ENCODE results near the gene GPR26.

The GPR26 gene

DNA sequence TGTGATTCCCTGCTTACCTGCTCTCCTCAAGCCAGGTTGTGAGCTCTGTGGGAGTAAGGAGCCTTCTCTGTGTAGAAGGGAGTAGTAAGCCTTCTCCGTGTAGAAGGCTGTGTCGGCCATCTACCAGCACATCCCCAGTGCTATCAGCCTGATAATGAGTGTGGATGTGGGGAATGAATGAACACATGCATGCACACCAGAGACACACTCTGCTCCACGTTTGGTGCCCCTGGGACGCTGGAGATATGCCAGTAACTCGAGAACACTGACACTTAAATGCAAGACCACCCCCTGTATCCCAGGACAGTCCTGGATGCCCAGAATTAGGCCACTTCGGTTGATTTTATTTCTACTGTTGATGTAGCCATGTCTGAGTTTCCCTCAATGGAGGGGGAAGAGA lies 21.1 kb upstream of the GPR26 start:
- TF ChIP-seq, protein P1, sequence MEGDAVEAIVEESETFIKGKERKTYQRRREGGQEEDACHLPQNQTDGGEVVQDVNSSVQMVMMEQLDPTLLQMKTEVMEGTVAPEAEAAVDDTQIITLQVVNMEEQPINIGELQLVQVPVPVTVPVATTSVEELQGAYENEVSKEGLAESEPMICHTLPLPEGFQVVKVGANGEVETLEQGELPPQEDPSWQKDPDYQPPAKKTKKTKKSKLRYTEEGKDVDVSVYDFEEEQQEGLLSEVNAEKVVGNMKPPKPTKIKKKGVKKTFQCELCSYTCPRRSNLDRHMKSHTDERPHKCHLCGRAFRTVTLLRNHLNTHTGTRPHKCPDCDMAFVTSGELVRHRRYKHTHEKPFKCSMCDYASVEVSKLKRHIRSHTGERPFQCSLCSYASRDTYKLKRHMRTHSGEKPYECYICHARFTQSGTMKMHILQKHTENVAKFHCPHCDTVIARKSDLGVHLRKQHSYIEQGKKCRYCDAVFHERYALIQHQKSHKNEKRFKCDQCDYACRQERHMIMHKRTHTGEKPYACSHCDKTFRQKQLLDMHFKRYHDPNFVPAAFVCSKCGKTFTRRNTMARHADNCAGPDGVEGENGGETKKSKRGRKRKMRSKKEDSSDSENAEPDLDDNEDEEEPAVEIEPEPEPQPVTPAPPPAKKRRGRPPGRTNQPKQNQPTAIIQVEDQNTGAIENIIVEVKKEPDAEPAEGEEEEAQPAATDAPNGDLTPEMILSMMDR (IDR thresholded peaks at IDR 0.05; ENCODE audit: low read depth, low read length, missing control alignments): no peak
- no peak for DNase-seq (ENCODE audit: low read depth)
- H3K4me3 ChIP-seq (ENCODE audit: low read depth, low read length): no peak overlapping the region

DNA sequence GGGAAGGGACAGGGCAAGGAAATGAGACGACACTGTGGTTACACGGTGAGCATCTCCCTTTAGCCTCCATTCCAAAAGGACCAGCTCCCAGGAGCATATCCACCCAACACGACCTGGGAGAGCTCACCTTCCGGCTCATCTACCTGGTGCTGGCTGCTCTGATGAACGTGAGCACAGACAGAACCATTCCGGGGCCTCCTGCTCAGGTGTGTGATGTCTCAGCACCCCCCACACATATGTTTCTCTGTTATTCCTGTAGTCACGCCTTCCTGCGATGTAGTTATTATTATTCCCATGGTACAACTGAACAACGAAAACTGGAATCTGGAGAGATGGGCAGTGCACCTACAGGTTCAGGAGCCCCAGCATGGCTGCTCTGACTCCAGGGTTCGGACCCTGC lies 20.5 kb upstream of the GPR26 start:
- H3K4me3 ChIP-seq (ENCODE audit: low read depth, low read length): no peak overlapping the region
- TF ChIP-seq, protein P1 (IDR thresholded peaks at IDR 0.05; ENCODE audit: low read depth, low read length, missing control alignments): no peak
- DNase-seq (ENCODE audit: low read depth): no peak

DNA sequence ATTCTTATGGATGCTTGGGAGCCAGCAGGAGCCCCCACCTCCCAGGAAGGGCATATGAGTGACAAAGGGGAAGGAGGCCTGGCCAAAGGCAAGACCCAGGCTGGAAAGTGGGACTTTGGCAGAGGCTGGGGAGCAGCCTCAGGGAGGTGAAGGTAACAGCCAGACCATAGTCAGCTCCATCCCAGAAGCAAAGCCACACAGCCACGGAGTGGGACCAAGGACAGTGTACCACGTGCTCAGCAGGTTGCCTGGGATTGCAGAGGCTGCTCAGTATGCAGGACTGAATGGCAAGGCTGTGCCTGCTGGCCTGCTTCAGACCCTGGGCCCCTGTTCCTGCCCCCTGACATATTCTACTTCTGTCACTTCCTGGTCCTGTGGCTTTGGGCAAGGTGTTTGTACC lies 17.6 kb upstream of the GPR26 start:
- DNase-seq (ENCODE audit: low read depth): no peak
- H3K4me3 ChIP-seq (ENCODE audit: low read depth, low read length): no peak overlapping the region
- TF ChIP-seq, protein P1 (IDR thresholded peaks at IDR 0.05; ENCODE audit: low read depth, low read length, missing control alignments): no peak

DNA sequence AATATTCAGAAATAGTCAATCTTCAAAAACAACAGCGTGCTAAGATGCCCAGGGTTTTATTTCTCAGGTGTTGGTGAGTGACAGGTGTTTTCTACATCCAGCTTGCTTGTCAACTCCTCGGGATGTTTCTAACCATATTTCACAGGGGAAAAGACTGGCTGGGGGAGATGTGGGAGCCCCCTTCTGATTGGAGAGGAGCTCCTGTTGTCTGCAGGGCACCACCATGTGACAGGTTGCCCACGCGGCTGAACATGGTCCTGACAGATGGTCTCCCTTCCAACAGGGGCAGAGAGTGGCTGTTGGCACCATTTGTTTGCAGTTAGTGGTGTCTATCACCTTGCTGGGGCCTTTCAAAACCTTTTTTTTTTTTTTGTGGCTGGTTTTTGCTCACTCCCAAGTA lies 16.5 kb upstream of the GPR26 start:
- TF ChIP-seq, protein P1 (IDR thresholded peaks at IDR 0.05; ENCODE audit: low read depth, low read length, missing control alignments): no peak
- no peak for DNase-seq (ENCODE audit: low read depth)
- no peak overlapping the region for H3K4me3 ChIP-seq (ENCODE audit: low read depth, low read length)

DNA sequence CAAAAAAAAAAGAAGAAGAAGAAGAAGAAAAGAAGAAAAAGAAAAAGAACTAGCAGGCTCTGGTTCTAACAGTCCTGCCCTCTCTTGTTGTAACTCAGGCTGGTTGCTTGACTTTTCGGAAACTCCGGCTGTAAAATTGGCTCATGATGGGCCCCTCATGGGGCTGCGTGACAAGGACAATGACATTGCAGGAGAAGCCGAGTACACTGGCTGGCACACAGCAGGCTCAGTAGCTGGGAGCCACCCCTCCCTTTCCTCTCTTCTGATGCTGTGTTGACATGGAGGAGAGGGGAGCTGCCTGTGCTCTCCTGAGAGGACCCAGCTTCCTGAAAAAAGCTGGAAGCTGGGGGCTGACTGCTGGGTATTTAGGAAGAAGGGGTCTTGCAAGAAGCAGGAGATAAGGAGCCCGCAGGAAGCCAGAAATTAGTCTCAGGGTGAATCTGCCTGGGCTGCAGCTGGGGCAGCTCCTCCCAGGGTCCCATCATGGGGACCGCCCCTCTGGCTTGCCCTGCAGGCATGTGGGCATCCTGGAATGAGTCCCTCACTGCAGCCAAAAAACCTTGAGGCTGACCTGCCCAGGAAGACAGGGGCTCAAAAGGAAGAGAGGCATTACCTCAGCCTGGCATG lies 14.6 kb upstream of the GPR26 start:
- TF ChIP-seq, protein P1 (IDR thresholded peaks at IDR 0.05; ENCODE audit: low read depth, low read length, missing control alignments): no peak
- DNase-seq (ENCODE audit: low read depth): no peak
- H3K4me3 ChIP-seq (ENCODE audit: low read depth, low read length): no peak overlapping the region

DNA sequence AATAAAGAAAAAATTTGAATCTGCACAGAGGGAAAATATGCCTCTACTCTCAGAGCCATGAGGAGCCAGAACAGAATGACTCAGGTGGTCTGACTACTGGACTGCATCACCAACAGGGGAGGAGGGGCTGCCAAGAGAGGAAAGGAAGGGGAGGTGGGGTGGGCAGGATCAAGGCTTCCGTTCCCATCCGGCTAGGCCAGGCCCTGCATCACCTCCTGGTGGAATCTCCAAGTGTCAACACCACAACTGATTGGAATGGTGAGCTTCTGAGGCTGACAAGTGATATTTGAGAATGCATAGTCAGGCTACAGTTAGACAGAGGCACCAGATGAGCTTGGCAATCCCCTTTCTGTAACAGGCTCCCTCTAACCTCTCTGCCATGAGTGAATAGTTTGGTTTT lies 10.4 kb upstream of the GPR26 start:
- DNase-seq (ENCODE audit: low read depth): no peak
- TF ChIP-seq, protein P1 (IDR thresholded peaks at IDR 0.05; ENCODE audit: low read depth, low read length, missing control alignments): no peak
- H3K4me3 ChIP-seq (ENCODE audit: low read depth, low read length): no peak overlapping the region

DNA sequence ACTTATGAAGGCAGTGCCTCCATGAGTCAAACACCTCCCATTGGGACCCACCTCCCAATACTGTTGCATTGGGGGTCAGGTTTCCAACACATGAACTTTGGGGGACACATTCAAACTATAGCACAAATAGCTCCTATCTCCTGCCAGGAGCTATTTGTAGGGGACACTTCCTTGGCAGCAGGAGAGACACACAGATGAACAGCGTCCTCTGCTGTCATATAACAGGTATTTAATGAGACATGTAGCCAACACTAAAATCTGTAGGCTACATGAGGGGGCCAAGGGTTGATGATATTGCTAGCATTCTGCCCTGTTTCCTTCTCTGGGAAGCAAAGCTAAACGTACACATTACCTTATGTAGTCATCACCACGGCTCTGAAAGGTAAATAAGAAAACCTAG lies 2.6 kb upstream of the GPR26 start:
- DNase-seq (ENCODE audit: low read depth): no peak
- H3K4me3 ChIP-seq (ENCODE audit: low read depth, low read length): no peak overlapping the region
- TF ChIP-seq, protein P1 (IDR thresholded peaks at IDR 0.05; ENCODE audit: low read depth, low read length, missing control alignments): peak; percentile 8
